HTR-8/SVneo (cell line): ENCODE measurements around the gene RPP25.
"Not testable (repeated sequence)": the region's sequence is repeated elsewhere in the genome, so short reads cannot be mapped to it uniquely, and the experiment has no call there.

Experiments
- DNase-seq: peaks from one replicate; pipeline ENCODE4 v3.0.0; 2011; ENCODE audit warnings: low spot score, mixed read lengths; ENCODE audit not compliant: insufficient read length
- FAIRE-seq: peaks from 2 replicates; lab custom pipeline; 2011; peaks lifted over from hg19 to GRCh38; lab: Jason Lieb, UNC

The RPP25 gene

GRCh38 chr15:74933573-74933972 lies 23.0 kb downstream of the RPP25 start:
- FAIRE-seq (no peak), DNase-seq (no peak)

GRCh38 chr15:74928771-74929198 lies 27.8 kb downstream of the RPP25 start:
- DNase-seq (no peak), FAIRE-seq (no peak)

- no peak for DNase-seq
- no peak for FAIRE-seq
Measured at GRCh38 chr15:74924525-74924924, 32.0 kb downstream of the RPP25 start.

GRCh38 chr15:74920456-74920855 lies 36.1 kb downstream of the RPP25 start:
- DNase-seq (no peak), FAIRE-seq (no peak)

- DNase-seq (no peak), FAIRE-seq (no peak)
Measured at GRCh38 chr15:74917676-74918075, 38.9 kb downstream of the RPP25 start.

GRCh38 chr15:74913799-74914198 lies 42.8 kb downstream of the RPP25 start:
- DNase-seq, FAIRE-seq: not testable (repeated sequence)

- FAIRE-seq, result no peak
- DNase-seq, result no peak
Measured at GRCh38 chr15:74913041-74913440, 43.5 kb downstream of the RPP25 start.

- DNase-seq, result no peak
- FAIRE-seq, result no peak
Measured at GRCh38 chr15:74908635-74909034, 47.9 kb downstream of the RPP25 start.

- no peak for FAIRE-seq
Measured at GRCh38 chr15:74907163-74907870, 49.3 kb downstream of the RPP25 start.

GRCh38 chr15:74906450-74907162 lies 50.0 kb downstream of the RPP25 start, which contains the start of gene FAM219B:
Gene FAM219B (minus strand): TSS chr15:74906851. CDS start chr15:74906800, 51 bp downstream.
- DNase-seq, result peak; percentile 96
- no peak for FAIRE-seq

More at GRCh38 chr15:74907163-74907870, 49.3 kb downstream of the RPP25 start:
- DNase-seq, result no peak

GRCh38 chr15:74906067-74906449 lies 50.5 kb downstream of the RPP25 start:
- FAIRE-seq, result no peak
- no peak for DNase-seq
